Measurements from ENCODE around the gene SPRYD3.

DNA sequence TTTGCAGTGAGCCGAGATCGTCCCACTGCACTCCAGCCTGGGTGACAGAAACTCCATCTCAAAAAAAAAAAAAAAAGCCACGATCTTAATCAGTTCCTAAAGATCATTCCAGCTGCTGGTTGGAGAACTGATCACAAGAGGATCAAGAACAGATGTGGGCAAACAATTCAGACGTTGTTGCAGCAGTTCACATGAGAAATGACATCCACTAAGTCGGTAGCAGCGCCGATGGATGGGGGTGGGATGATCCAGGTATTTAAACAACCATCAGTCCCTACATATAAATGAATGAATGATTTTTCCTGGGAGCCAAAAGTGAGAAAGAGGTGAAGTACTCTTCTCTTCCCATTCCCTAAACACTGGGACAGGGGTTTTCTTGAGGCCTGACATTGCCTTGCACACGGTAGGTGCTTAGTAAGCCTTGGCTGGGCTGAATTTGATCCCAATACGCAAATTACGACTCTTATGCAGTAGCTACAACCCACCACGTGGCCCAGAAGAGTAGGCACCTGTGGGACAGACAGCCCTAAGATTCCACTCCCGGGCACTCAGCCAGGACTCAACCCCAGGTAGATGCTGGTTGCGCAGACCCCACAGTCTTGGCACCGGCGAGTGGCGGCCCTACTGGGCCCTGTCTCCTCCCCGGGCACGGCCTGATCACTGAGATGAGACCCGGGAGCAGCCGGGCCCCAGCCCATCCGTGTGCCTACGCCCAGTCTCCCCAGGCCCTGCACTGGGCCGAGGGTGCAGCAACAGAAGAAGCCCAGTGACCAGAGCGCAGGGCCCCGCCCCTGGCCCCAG, 565 bp downstream of the SPRYD3 start:
- TF ChIP-seq, protein P1, sequence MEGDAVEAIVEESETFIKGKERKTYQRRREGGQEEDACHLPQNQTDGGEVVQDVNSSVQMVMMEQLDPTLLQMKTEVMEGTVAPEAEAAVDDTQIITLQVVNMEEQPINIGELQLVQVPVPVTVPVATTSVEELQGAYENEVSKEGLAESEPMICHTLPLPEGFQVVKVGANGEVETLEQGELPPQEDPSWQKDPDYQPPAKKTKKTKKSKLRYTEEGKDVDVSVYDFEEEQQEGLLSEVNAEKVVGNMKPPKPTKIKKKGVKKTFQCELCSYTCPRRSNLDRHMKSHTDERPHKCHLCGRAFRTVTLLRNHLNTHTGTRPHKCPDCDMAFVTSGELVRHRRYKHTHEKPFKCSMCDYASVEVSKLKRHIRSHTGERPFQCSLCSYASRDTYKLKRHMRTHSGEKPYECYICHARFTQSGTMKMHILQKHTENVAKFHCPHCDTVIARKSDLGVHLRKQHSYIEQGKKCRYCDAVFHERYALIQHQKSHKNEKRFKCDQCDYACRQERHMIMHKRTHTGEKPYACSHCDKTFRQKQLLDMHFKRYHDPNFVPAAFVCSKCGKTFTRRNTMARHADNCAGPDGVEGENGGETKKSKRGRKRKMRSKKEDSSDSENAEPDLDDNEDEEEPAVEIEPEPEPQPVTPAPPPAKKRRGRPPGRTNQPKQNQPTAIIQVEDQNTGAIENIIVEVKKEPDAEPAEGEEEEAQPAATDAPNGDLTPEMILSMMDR (IDR thresholded peaks at IDR 0.05 in 8 of 11, conservative IDR thresholded peaks at IDR 0.05 in 3 of 11) = peak in 2 of 11 experiments; percentile 5 to 6
- TF ChIP-seq POLR2A (IDR thresholded peaks at IDR 0.05) = no peak
